H1 (cell line): ENCODE data around the gene S100A12.

Experiments used
- CBX8 ChIP-seq: fragments of 300-800, 300-1000 bp; sonication (generic); IDR thresholded peaks from 2 replicates; pipeline ENCODE4 v1.7.1; 2016; ENCODE audit warnings: low read depth, low read length, borderline replicate concordance
- CTCF ChIP-seq, 3 experiments: IDR thresholded peaks; 1 replicate in 2 of 3; 2 replicates in 1 of 3; pipeline versions ENCODE4 v1.5.1 to v1.6.1; 2011; ENCODE audit warnings: low read length in 3 of 3, mild to moderate bottlenecking in 3 of 3, inconsistent platforms in 2 of 3, low read depth in 1 of 3, moderate library complexity in 1 of 3; ENCODE audit not compliant: insufficient read depth in 1 of 3; ENCODE audit errors: control extremely low read depth in 1 of 3
- EP300 ChIP-seq, 2 experiments: IDR thresholded peaks; 1 replicate in 1 of 2; 2 replicates in 1 of 2; pipeline ENCODE4 v1.6.1; 2011 to 2012; ENCODE audit warnings: low read depth in 2 of 2, low read length in 2 of 2, mild to moderate bottlenecking in 2 of 2, borderline replicate concordance in 1 of 2, inconsistent platforms in 1 of 2, moderate library complexity in 1 of 2
- EZH2 ChIP-seq: fragments of 200-600 bp; sonication (generic); IDR thresholded peaks from 2 replicates; pipeline ENCODE4 v1.7.1; 2012; ENCODE audit warnings: low read depth, mild to moderate bottlenecking, moderate library complexity, low read length, inconsistent platforms; ENCODE audit not compliant: severe bottlenecking
- GTF2F1 ChIP-seq: IDR thresholded peaks from 2 replicates; pipeline ENCODE4 v1.6.1; 2012; ENCODE audit warnings: low read depth, low read length, improper control_type of control experiment, borderline replicate concordance
- HDAC2 ChIP-seq, 2 experiments: fragments of 300-600 bp in 1 of 2; sonication (generic) in 1 of 2; IDR thresholded peaks; 2 replicates each; pipeline ENCODE4 v1.6.1; 2011 to 2012; ENCODE audit warnings: low read depth in 2 of 2, low read length in 2 of 2, mild to moderate bottlenecking in 2 of 2, moderate library complexity in 2 of 2, borderline replicate concordance in 1 of 2, inconsistent platforms in 1 of 2
- HDAC6 ChIP-seq: IDR thresholded peaks from one replicate; pipeline ENCODE4 v1.7.1; 2012; ENCODE audit warnings: low read depth, mild to moderate bottlenecking, inconsistent platforms, low read length, moderate library complexity
- JUN ChIP-seq: IDR thresholded peaks from 2 replicates; pipeline ENCODE4 v1.6.1; 2011; ENCODE audit warnings: low read depth, mild to moderate bottlenecking, improper control_type of control experiment, low read length
- KDM5A ChIP-seq: fragments of 200-600 bp; IDR thresholded peaks from 2 replicates; pipeline ENCODE4 v1.7.1; 2012; ENCODE audit warnings: mild to moderate bottlenecking, low read length, inconsistent platforms, mixed read lengths
- POLR2A ChIP-seq, 2 experiments: IDR thresholded peaks; 1 replicate in 1 of 2; 2 replicates in 1 of 2; pipeline ENCODE4 v1.6.1; 2011; ENCODE audit warnings: low read depth in 2 of 2, low read length in 2 of 2, mild to moderate bottlenecking in 2 of 2; ENCODE audit errors: control extremely low read depth in 1 of 2
- RBBP5 ChIP-seq: IDR thresholded peaks from 2 replicates; pipeline ENCODE4 v1.7.1; 2012; ENCODE audit warnings: low read depth, mild to moderate bottlenecking, inconsistent platforms, low read length, moderate library complexity, borderline replicate concordance
- SP1 ChIP-seq: IDR thresholded peaks from 2 replicates; pipeline ENCODE4 v1.6.1; 2011; ENCODE audit warnings: low read depth, low read length
- TCF12 ChIP-seq: IDR thresholded peaks from 2 replicates; pipeline ENCODE4 v1.6.1; 2011; ENCODE audit warnings: low read depth, mild to moderate bottlenecking, low read length
- YY1 ChIP-seq: IDR thresholded peaks from 2 replicates; pipeline ENCODE4 v1.6.1; 2011; ENCODE audit warnings: low read depth, mild to moderate bottlenecking, low read length

DNA sequence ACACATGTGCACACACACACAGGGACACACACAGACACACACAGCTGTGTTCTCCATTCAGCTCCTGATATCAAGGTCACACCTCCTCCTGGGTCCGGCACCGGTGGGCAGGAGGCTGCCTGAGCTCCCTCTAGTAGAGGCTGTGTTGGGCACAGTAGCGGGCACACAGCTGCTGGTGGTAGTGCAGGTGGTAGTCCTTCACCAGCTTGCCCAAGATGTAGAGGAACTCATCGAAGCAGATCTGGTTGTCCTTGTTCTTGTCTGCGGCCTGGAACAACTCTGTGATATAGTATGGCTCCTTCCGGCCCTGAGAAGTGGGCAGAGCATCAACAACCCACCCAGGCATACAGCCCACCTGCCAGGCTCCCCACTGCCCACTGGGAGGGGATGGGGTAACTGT lies 21.0 kb upstream of the S100A12 start:
- TF ChIP-seq CTCF (IDR thresholded peaks at IDR 0.05; ENCODE audit: control extremely low read depth in 1 of 3, insufficient read depth in 1 of 3, low read depth in 1 of 3, low read length in 3 of 3) = no peak
- no peak for TF ChIP-seq EP300 (IDR thresholded peaks at IDR 0.05; ENCODE audit: borderline replicate concordance in 1 of 2, low read depth in 2 of 2, low read length in 2 of 2)
- TF ChIP-seq RBBP5 = no peak
- no peak for TF ChIP-seq GTF2F1
- no peak for TF ChIP-seq POLR2A (IDR thresholded peaks at IDR 0.05; ENCODE audit: control extremely low read depth in 1 of 2, low read depth in 2 of 2, low read length in 2 of 2)
- TF ChIP-seq SP1 = no peak
- TF ChIP-seq HDAC2 (IDR thresholded peaks at IDR 0.05; ENCODE audit: borderline replicate concordance in 1 of 2, low read depth in 2 of 2, low read length in 2 of 2) = no peak
- no peak for TF ChIP-seq HDAC6
- TF ChIP-seq YY1 = no peak
- no peak for TF ChIP-seq KDM5A
- no peak for TF ChIP-seq TCF12
- no peak for TF ChIP-seq CBX8
- no peak for TF ChIP-seq EZH2
- no peak for TF ChIP-seq JUN
